EH (cell line): Measurements from ENCODE around the gene PSMD10.

Experiments used
- DNase-seq: peaks from one replicate; pipeline ENCODE4 v3.0.0-alpha.2; 2015; ENCODE audit warnings: low read depth

Gene PSMD10

GRCh38 chrX:108091264-108091877 is at the start of gene PSMD10, which contains the start of gene ATG4A:
TSS of gene PSMD10 (minus strand) at chrX:108091542. CDS start at chrX:108091520, 22 bp downstream.
TSS of gene ATG4A (plus strand) at chrX:108091778. CDS start at chrX:108091827, 49 bp downstream.
- DNase-seq, result peak; percentile 96

- DNase-seq, result peak; percentile 8
Observed at GRCh38 chrX:108138814-108139702, 47.7 kb upstream of the PSMD10 start.

GRCh38 chrX:108134724-108135123 is 43.4 kb upstream of the PSMD10 start:
- DNase-seq, result no peak

- no peak for DNase-seq
Observed at GRCh38 chrX:108132876-108133275, 41.5 kb upstream of the PSMD10 start.

GRCh38 chrX:108132034-108132433 is 40.7 kb upstream of the PSMD10 start:
- DNase-seq, result no peak

GRCh38 chrX:108131471-108131870 is 40.1 kb upstream of the PSMD10 start:
- peak; percentile 67 for DNase-seq

- DNase-seq, result no peak
Observed at GRCh38 chrX:108130889-108131288, 39.5 kb upstream of the PSMD10 start.

- peak; percentile 8 for DNase-seq
Observed at GRCh38 chrX:108127152-108127551, 35.8 kb upstream of the PSMD10 start.

- DNase-seq, result peak; percentile 12
Observed at GRCh38 chrX:108126661-108127060, 35.3 kb upstream of the PSMD10 start.

GRCh38 chrX:108123591-108124366 is 32.4 kb upstream of the PSMD10 start:
- peak; percentile 39 for DNase-seq

- DNase-seq, result peak; percentile 73
Observed at GRCh38 chrX:108122748-108123147, 31.4 kb upstream of the PSMD10 start.

GRCh38 chrX:108121291-108121690 is 29.9 kb upstream of the PSMD10 start:
- no peak for DNase-seq

GRCh38 chrX:108117988-108118387 is 26.6 kb upstream of the PSMD10 start:
- no peak for DNase-seq

- DNase-seq, result no peak
Observed at GRCh38 chrX:108114541-108114940, 23.2 kb upstream of the PSMD10 start.

GRCh38 chrX:108105473-108105872 is 14.1 kb upstream of the PSMD10 start:
- DNase-seq, result no peak

- peak; percentile 51 for DNase-seq
Observed at GRCh38 chrX:108097380-108097779, 6.0 kb upstream of the PSMD10 start.

GRCh38 chrX:108091878-108092291 is 543 bp upstream of the PSMD10 start:
- DNase-seq, result no peak

GRCh38 chrX:108090491-108091263 is 665 bp downstream of the PSMD10 start:
- DNase-seq, result peak; percentile 65

- DNase-seq, result no peak
Observed at GRCh38 chrX:108088511-108088910, 2.8 kb downstream of the PSMD10 start.

GRCh38 chrX:108087792-108088191 is 3.5 kb downstream of the PSMD10 start:
- no peak for DNase-seq

GRCh38 chrX:108081110-108081509 is 10.2 kb downstream of the PSMD10 start:
- DNase-seq, result no peak

- DNase-seq, result peak; percentile 46
Observed at GRCh38 chrX:108072746-108073145, 18.6 kb downstream of the PSMD10 start.
